DND-41 (cell line): ENCODE measurements around the gene PFAS.

Experiments used
- CTCF ChIP-seq: IDR thresholded peaks from 2 replicates; pipeline ENCODE4 v1.5.1; 2012; ENCODE audit warnings: borderline replicate concordance, low read length, moderate library complexity, mild to moderate bottlenecking; ENCODE audit not compliant: poor library complexity, severe bottlenecking; ENCODE audit errors: extremely low read depth
- EZH2 ChIP-seq: IDR thresholded peaks from 3 replicates; pipeline ENCODE4 v1.6.1; 2012; ENCODE audit warnings: borderline replicate concordance, low read depth, mild to moderate bottlenecking, moderate library complexity, low read length, inconsistent platforms; ENCODE audit not compliant: severe bottlenecking

- no peak for TF ChIP-seq EZH2
- peak; percentile 35 for TF ChIP-seq CTCF
These were observed 5.3 kb upstream of the PFAS start for GRCh38 chr17:8243827-8244226.
